GM21825 (cell line): ENCODE data around the gene DHPS.
A peak's percentile ranks its signal among the peaks of the same experiment; 100 is the strongest.
"Not testable (repeated sequence)": the region's sequence is repeated elsewhere in the genome, so short reads cannot be mapped to it uniquely, and the experiment has no call there.

ENCODE experiments used
- ATAC-seq: cut with Tn5 transposase; IDR thresholded peaks from one replicate; pipeline ENCODE4 v1.9.1; 2021; ENCODE audit warnings: mild to moderate bottlenecking, moderate library complexity; ENCODE audit not compliant: unreplicated experiment

DHPS gene

DNA sequence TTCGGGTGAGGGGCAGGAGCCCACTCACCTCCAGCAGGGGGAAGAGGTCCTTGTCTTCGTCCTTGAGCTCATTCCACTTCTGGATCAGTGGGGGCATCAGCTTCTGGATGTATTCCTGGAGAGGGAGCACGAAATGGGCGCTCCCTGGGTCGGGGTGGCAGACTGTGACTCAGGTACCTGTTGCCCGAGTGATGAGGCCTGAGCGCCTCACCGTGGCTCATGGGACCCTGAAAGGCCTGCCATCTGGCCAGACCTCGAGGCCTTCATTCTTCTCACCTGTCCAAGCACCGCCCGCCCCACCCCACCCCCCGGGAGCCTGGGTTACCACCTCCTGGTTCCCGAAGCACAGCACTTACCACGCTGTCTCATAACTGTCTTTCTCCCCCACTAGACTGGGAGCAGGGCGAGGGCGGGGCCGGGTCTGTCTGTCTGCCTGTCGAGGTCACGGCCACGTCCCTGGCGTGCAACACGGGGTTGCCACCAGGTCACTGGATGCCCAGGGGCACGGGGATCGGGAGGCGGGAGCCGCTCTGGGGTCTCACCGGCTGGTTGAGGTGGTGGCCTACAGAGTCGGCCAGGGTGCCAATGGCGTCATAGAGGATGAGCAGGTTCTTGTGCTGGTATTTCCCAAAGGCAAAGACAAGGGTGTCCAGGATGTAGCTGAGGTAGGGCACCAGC lies 24.1 kb upstream of the DHPS start:
- no peak for ATAC-seq

GRCh38 chr19:12705169-12705568 lies 23.5 kb upstream of the DHPS start:
- no peak for ATAC-seq

DNA sequence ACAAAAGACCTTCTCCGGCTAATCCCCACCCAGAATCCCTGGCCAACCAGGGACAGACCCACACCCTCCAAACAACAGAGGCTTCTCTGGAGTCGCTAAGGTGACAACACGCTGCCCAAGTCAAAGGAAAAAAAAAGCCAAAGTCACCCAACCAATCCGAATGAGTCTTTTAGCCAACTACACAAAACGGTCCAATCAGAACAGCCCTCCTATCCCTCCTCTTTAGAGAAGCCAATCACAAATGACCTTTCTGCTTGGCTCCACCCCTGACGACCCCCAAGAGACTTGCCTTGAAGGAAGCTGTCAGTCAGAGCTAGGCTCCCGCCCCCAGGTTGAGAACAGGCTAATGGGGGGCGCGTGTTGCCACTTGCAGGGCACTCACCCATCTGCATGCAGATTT lies 21.4 kb upstream of the DHPS start:
- no peak for ATAC-seq

DNA sequence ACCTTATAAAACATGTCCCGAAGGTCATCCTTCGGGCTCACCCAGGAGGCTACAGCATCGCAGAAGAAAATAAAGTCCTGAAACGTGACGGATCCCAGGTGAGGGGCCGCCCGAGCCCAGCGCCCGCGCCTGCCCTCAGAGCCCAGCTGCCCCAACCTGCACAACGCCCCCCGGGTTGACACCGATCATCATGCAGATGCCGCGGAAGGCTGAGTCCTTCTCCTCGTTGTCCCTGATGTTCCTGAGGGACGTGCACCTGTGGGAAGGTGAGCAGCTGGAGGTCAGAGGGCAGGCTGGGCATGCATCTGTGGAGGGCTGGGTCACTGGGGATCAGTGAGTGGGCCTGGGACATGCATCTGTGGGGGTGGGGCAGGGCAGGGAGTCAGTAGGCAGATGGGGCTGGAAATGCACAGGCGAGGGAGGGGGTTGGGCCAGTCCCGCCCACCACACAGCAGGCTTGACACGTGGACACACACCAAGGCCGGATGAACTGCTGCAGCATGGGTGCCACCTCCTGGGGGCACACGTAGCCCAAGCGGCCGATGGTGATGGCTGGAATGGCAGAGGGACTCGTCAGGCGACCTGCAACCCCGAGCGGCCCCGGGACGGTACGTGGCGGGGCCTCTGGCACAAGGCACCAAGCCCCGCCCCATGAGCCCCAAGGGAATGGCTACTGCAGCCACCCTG lies 20.1 kb upstream of the DHPS start:
- ATAC-seq: no peak

- no peak for ATAC-seq
These were observed 16.5 kb upstream of the DHPS start for GRCh38 chr19:12698138-12698537.

GRCh38 chr19:12697425-12697824 lies 15.7 kb upstream of the DHPS start:
- not testable (repeated sequence) for ATAC-seq

- ATAC-seq: peak; percentile 56
These were observed 15.0 kb upstream of the DHPS start, which contains the start of gene FBXW9 for GRCh38 chr19:12696366-12697335. FBXW9 (minus strand) TSS chr19:12696631; CDS start chr19:12696581, 50 bp downstream.

GRCh38 chr19:12695997-12696365 lies 14.3 kb upstream of the DHPS start:
- peak; percentile 17 for ATAC-seq

DNA sequence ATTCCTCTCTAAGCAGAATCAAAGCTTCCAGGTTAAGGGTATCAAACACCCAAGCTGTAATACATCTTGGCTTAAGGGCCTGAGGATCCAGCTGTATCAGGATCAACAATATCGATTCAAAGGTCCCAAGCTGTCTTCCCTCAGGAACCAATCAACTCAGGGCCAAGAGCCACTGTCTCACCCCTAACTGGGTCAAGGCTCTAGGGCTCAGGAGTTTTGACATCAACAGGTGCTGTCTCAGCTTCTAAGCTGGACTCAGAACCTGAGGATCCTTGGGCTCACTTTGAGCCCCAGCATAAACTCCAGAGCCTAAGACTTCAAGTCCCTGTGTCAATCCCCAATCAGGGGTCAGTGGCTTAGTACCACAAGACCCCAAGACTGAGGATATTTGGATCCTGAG lies 13.8 kb upstream of the DHPS start:
- peak; percentile 5 for ATAC-seq

- ATAC-seq: no peak
These were observed 13.4 kb upstream of the DHPS start for GRCh38 chr19:12695096-12695495.

DNA sequence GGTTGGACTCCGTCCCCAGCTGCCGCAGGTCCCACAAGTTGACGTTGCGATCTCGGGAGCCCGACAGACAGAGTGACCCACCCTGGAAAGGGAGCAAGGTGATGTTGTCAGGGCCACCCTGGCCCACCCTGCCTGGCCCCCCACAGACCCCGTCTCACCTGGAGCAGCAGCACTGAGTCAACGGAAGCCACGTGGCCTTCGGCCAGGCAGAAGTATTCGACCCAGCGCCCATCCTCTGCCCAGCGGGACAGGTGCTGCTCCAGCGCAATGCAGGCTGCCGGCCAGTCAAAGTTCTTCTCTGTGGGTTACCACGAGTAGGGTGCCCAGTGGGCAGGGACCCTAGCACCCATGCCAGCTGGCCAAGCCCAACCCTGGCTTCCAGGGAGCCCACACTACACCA lies 13.0 kb upstream of the DHPS start:
- no peak for ATAC-seq

- no peak for ATAC-seq
These were observed 11.3 kb upstream of the DHPS start for GRCh38 chr19:12692960-12693359.

- no peak for ATAC-seq
These were observed 8.0 kb upstream of the DHPS start for GRCh38 chr19:12689581-12690216.

DNA sequence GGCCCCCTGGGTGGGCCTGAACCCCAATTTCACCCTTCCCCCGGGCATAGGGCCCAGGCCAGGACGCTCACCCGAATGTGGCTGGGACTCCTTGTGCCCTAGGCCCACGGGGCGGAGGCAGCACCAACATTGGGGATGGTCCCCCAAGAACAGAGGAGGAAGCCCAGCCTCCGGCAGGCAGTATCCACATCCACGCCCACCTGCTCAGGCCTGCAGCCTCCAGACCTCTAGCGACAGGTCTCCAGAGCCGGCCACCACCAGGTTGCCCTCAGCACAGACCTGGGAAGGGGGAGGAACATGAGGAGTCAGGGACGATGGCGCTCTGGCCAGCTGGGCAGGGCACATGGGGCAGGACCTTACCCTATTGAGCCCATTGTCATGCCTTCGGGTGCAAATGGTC lies 7.3 kb upstream of the DHPS start:
- no peak for ATAC-seq

- no peak for ATAC-seq
These were observed 6.0 kb upstream of the DHPS start, which contains the start of gene GNG14 for GRCh38 chr19:12687496-12688196. GNG14 (plus strand) TSS chr19:12687998; CDS start chr19:12688049, 51 bp downstream.

GRCh38 chr19:12685831-12686230 lies 4.2 kb upstream of the DHPS start:
- no peak for ATAC-seq

DNA sequence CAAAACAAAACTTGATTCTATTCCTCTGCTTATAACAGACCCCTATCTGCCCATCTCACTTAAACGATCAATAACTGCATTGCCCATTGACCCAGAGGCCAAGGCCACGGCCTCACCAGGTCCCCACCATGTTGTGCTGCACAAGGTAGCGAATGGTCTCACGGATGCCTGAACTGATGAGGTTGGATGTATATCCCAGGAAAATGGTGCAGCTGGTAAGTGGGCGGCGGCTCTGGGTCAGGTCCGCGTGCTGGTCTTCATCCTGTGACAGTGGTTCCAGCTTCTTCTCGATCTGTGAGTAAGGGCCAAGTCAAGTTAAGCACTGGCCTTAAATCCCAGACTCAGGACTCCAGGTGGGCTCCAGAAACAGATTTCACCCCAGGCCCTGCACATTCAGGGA lies 1.6 kb downstream of the DHPS start:
- no peak for ATAC-seq

- not testable (repeated sequence) for ATAC-seq
These were observed 3.6 kb downstream of the DHPS start for GRCh38 chr19:12678039-12678438.

- no peak for ATAC-seq
These were observed 4.8 kb downstream of the DHPS start for GRCh38 chr19:12676928-12677327.

DNA sequence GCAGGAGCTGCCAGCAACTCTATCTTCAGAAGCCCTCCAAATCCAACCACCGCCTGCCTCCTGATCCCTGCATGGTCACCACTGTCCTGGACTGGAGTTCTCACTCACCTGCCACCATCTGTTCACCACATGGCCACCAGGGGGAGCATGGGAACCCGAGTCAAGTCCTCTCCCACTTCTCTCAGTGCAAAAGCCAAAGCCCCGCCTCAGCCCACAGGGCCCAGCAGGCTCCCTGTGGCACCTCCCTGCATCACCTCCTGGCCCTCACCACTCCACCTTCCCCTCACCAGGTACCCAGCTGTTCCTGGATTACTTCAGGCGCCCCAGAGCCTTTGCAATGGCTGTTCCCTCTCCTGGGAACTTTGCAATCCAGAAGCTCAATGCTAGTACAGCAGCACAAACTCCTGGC lies 5.3 kb downstream of the DHPS start:
- ATAC-seq: no peak
